B cell (primary cell): ENCODE results near the gene EXOC6.

Source experiments
- EZH2 ChIP-seq: IDR thresholded peaks from 2 replicates; pipeline ENCODE4 v1.6.1; 2012; ENCODE audit warnings: borderline replicate concordance, low read depth, mild to moderate bottlenecking, moderate library complexity, low read length; ENCODE audit not compliant: insufficient read depth, poor library complexity, severe bottlenecking
- TF ChIP-seq, protein P1 (sequence below): fragments of 200-600 bp; IDR thresholded peaks from one replicate; pipeline ENCODE4 v1.8.0; 2022; ENCODE audit warnings: antibody characterized with exemption, mild to moderate bottlenecking

DNA sequence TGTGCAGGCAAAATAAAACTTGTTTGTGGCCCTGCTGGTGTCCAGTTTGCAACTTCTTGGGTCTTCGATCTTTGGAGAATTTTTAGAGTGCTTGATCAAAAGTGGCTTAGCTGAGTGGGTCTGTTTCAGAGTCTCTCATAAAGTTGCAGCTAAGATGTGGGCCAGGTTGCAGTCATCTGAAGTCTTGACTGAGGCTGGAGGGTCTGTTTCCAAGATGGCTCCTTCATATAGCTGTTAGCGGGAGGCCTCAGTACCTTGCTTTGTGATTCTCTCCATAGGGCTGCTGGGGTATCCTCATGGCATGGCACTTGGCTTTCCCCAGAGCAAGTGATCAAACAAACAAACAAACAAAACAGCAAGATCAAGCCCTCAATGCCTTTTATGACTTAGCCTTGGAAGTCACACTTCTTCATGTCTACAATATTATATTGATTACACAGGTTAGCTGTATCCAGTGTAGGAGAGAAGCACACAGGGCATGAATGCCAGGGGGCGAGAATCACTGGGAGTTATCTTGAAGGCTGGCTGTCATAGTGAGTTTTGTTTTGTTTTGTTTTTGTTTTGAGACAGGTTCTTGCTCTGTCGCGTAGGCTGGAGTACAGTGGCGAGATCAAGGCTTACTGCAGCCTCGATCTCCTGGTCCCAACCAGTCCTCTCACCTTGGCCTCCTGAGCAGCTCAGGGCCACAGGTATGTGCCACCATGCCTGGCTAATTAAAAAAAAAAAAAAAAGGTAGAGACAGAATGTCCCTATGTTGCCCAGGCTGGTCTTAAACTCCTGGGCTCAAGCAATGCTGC is 235.6 kb downstream of the EXOC6 start:
- TF ChIP-seq, protein P1, sequence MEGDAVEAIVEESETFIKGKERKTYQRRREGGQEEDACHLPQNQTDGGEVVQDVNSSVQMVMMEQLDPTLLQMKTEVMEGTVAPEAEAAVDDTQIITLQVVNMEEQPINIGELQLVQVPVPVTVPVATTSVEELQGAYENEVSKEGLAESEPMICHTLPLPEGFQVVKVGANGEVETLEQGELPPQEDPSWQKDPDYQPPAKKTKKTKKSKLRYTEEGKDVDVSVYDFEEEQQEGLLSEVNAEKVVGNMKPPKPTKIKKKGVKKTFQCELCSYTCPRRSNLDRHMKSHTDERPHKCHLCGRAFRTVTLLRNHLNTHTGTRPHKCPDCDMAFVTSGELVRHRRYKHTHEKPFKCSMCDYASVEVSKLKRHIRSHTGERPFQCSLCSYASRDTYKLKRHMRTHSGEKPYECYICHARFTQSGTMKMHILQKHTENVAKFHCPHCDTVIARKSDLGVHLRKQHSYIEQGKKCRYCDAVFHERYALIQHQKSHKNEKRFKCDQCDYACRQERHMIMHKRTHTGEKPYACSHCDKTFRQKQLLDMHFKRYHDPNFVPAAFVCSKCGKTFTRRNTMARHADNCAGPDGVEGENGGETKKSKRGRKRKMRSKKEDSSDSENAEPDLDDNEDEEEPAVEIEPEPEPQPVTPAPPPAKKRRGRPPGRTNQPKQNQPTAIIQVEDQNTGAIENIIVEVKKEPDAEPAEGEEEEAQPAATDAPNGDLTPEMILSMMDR, result no peak
- no peak for TF ChIP-seq EZH2
